H1 (cell line): ENCODE results near the gene EGLN3. TPM values are rescaled to one million over a fixed set of nuclear protein-coding genes. Genes with fewer than 3 reads are reported as not detected.

Experiments used
- CTCF ChIA-PET: fragments of 300-600 bp; sonication (Branson Sonifier 250); formaldehyde crosslinking; loops from one replicate; lab custom pipeline; 2021; ENCODE audit not compliant: partially characterized antibody; lab: Charles Lee
- POLR2A ChIA-PET: fragments of 300-600 bp; sonication (Branson Sonifier 250); formaldehyde crosslinking; loops from one replicate; lab custom pipeline; 2021; ENCODE audit warnings: inconsistent platforms; ENCODE audit not compliant: partially characterized antibody; lab: Charles Lee
- DNase-seq, 2 experiments: peaks; one replicate each; pipeline versions ENCODE4 v3.0.0 to v3.0.0-alpha.2; 2010 to 2022; ENCODE audit warnings: low spot score in 2 of 2, low read depth in 1 of 2, mixed read lengths in 1 of 2
- FAIRE-seq: peaks from 2 replicates; lab custom pipeline; 2011; peaks lifted over from hg19 to GRCh38; lab: Jason Lieb, UNC
- H2AFZ ChIP-seq: 2 replicates; pipeline ENCODE4 v1.8.1; 2012; ENCODE audit warnings: low read length, inconsistent platforms
- H2AK5ac ChIP-seq: 2 replicates; pipeline ENCODE4 v1.6.1; 2013; ENCODE audit warnings: low read depth, low read length
- H2BK120ac ChIP-seq: replicated peaks from 2 replicates; pipeline ENCODE3; 2013; ENCODE audit warnings: low read depth, low read length, inconsistent platforms
- H2BK12ac ChIP-seq: 2 replicates; pipeline ENCODE4 v1.6.1; 2013; ENCODE audit warnings: low read depth, low read length
- H2BK15ac ChIP-seq: 2 replicates; pipeline ENCODE4 v1.6.1; 2013; ENCODE audit warnings: low read length
- H2BK20ac ChIP-seq: 2 replicates; pipeline ENCODE4 v1.6.1; 2013; ENCODE audit warnings: low read length
- H2BK5ac ChIP-seq: 2 replicates; pipeline ENCODE4 v1.6.1; 2013; ENCODE audit warnings: low read depth, low read length
- H3K14ac ChIP-seq: 2 replicates; pipeline ENCODE4 v1.6.1; 2013; ENCODE audit warnings: inconsistent platforms; ENCODE audit not compliant: insufficient read length
- H3K18ac ChIP-seq: 2 replicates; pipeline ENCODE4 v1.6.1; 2013; ENCODE audit warnings: low read length; ENCODE audit errors: extremely low read depth
- H3K23ac ChIP-seq: 2 replicates; pipeline ENCODE4 v1.6.1; 2013; ENCODE audit warnings: inconsistent platforms; ENCODE audit not compliant: insufficient read length
- H3K23me2 ChIP-seq: 2 replicates; pipeline ENCODE4 v1.6.1; 2013; ENCODE audit warnings: low read depth, low read length
- H3K27ac ChIP-seq: 2 replicates; pipeline ENCODE4 v1.6.1; 2011; ENCODE audit warnings: low read depth, low read length, inconsistent platforms
- H3K27me3 ChIP-seq, 4 experiments: replicated peaks in 1 of 4; 1 replicate in 1 of 4; 2 replicates in 3 of 4; pipeline versions ENCODE4 v1.6.1 to v1.8.1; 2011 to 2013; ENCODE audit warnings: low read length in 3 of 4, mild to moderate bottlenecking in 3 of 4, inconsistent platforms in 2 of 4, mixed read lengths in 2 of 4, moderate library complexity in 1 of 4; ENCODE audit not compliant: control insufficient read depth in 3 of 4, insufficient read depth in 3 of 4; ENCODE audit errors: extremely low read depth in 1 of 4
- H3K36me3 ChIP-seq, 4 experiments: 2 replicates each; pipeline versions ENCODE4 v1.6.1 to v1.8.1; 2011 to 2013; ENCODE audit warnings: mild to moderate bottlenecking in 4 of 4, low read length in 3 of 4, moderate library complexity in 2 of 4, control low read depth in 1 of 4, inconsistent platforms in 1 of 4; ENCODE audit not compliant: insufficient read depth in 4 of 4, control insufficient read depth in 2 of 4
- H3K4ac ChIP-seq: replicated peaks from 2 replicates; pipeline ENCODE3; 2013; ENCODE audit warnings: low read length, low read depth, mixed read lengths, inconsistent platforms; ENCODE audit not compliant: insufficient read length
- H3K4me1 ChIP-seq, 4 experiments: replicated peaks in 1 of 4; 1 replicate in 1 of 4; 2 replicates in 3 of 4; pipeline versions ENCODE4 v1.6.1 to v1.8.1; 2011 to 2013; ENCODE audit warnings: low read length in 3 of 4, inconsistent platforms in 2 of 4, mixed read lengths in 1 of 4; ENCODE audit not compliant: insufficient read depth in 4 of 4, control insufficient read depth in 3 of 4
- H3K4me2 ChIP-seq, 2 experiments: 2 replicates each; pipeline versions ENCODE4 v1.6.1 to v1.8.1; 2011 to 2013; ENCODE audit warnings: low read depth in 2 of 2, low read length in 2 of 2, control low read depth in 1 of 2, inconsistent platforms in 1 of 2, mild to moderate bottlenecking in 1 of 2; ENCODE audit not compliant: insufficient read depth in 1 of 2
- H3K4me3 ChIP-seq, 4 experiments: fragments of 200-600, 300-600 bp in 1 of 4; sonication (generic), shearing (Covaris generic), sonication (Bioruptor Twin) in 1 of 4; 2 replicates each; pipeline versions ENCODE4 v1.5.1 to v1.8.1; 2011 to 2016; ENCODE audit warnings: low read length in 4 of 4, low read depth in 3 of 4, control low read depth in 2 of 4, inconsistent platforms in 2 of 4, mild to moderate bottlenecking in 2 of 4, mixed read lengths in 1 of 4, moderate library complexity in 1 of 4; ENCODE audit not compliant: insufficient read depth in 2 of 4; ENCODE audit errors: extremely low read depth in 1 of 4
- H3K56ac ChIP-seq: replicated peaks from 2 replicates; pipeline ENCODE3; 2013; ENCODE audit warnings: low read depth, mild to moderate bottlenecking, mixed read lengths, low read length, inconsistent platforms; ENCODE audit not compliant: insufficient read length
- H3K79me1 ChIP-seq: 2 replicates; pipeline ENCODE4 v1.6.1; 2013; ENCODE audit warnings: low read depth, low read length, control low read depth
- H3K79me2 ChIP-seq, 2 experiments: 2 replicates each; pipeline versions ENCODE4 v1.6.1 to v1.8.1; 2012 to 2013; ENCODE audit warnings: low read length in 2 of 2, mild to moderate bottlenecking in 2 of 2, inconsistent platforms in 1 of 2; ENCODE audit not compliant: insufficient read depth in 2 of 2, control insufficient read depth in 1 of 2
- H3K9ac ChIP-seq, 4 experiments: replicated peaks in 1 of 4; 1 replicate in 1 of 4; 2 replicates in 3 of 4; pipeline versions ENCODE4 v1.6.1 to v1.8.1; 2011 to 2013; ENCODE audit warnings: low read depth in 3 of 4, low read length in 3 of 4, control low read depth in 2 of 4, mild to moderate bottlenecking in 2 of 4, moderate library complexity in 2 of 4, inconsistent platforms in 1 of 4; ENCODE audit errors: extremely low read depth in 1 of 4
- H3K9me3 ChIP-seq, 2 experiments: 2 replicates each; pipeline versions ENCODE4 v1.6.1 to v1.8.1; 2012 to 2013; ENCODE audit warnings: mild to moderate bottlenecking in 2 of 2, moderate library complexity in 2 of 2, control low read depth in 1 of 2, inconsistent platforms in 1 of 2, low read depth in 1 of 2, low read length in 1 of 2, mixed read lengths in 1 of 2; ENCODE audit not compliant: insufficient read depth in 2 of 2
- H4K20me1 ChIP-seq, 2 experiments: replicated peaks in 1 of 2; 2 replicates each; pipeline versions ENCODE3 to v1.8.1; 2011 to 2013; ENCODE audit warnings: inconsistent platforms in 2 of 2, low read length in 2 of 2, mild to moderate bottlenecking in 1 of 2; ENCODE audit not compliant: insufficient read depth in 2 of 2, control insufficient read depth in 1 of 2
- H4K5ac ChIP-seq: 2 replicates; pipeline ENCODE4 v1.6.1; 2013; ENCODE audit warnings: low read length, low read depth, mixed read lengths, inconsistent platforms; ENCODE audit not compliant: insufficient read length
- H4K8ac ChIP-seq: 2 replicates; pipeline ENCODE4 v1.8.0; 2013; ENCODE audit warnings: mild to moderate bottlenecking, moderate library complexity, low read length, inconsistent platforms; ENCODE audit not compliant: insufficient read depth; ENCODE audit errors: extremely low read depth
- H4K91ac ChIP-seq: replicated peaks from 2 replicates; pipeline ENCODE3; 2013; ENCODE audit warnings: low read length, mixed read lengths, inconsistent platforms; ENCODE audit not compliant: insufficient read length
- ATF3 ChIP-seq: IDR thresholded peaks from 2 replicates; pipeline ENCODE4 v1.6.1; 2011; ENCODE audit warnings: low read depth, mild to moderate bottlenecking, low read length; ENCODE audit not compliant: insufficient read depth
- BACH1 ChIP-seq: IDR thresholded peaks from 2 replicates; pipeline ENCODE4 v1.6.1; 2012; ENCODE audit warnings: low read length, improper control_type of control experiment
- CHD1 ChIP-seq: IDR thresholded peaks from 2 replicates; pipeline ENCODE4 v1.6.1; 2012; ENCODE audit warnings: low read depth, low read length, improper control_type of control experiment
- FOSL1 ChIP-seq: IDR thresholded peaks from 2 replicates; pipeline ENCODE4 v1.6.1; 2011; ENCODE audit warnings: mild to moderate bottlenecking, low read depth, low read length, moderate library complexity; ENCODE audit not compliant: insufficient read depth
- GTF2F1 ChIP-seq: IDR thresholded peaks from 2 replicates; pipeline ENCODE4 v1.6.1; 2012; ENCODE audit warnings: low read depth, low read length, improper control_type of control experiment, borderline replicate concordance
- RAD21 ChIP-seq, 2 experiments: IDR thresholded peaks in 1 of 2; conservative IDR thresholded peaks in 1 of 2; 2 replicates each; pipeline ENCODE4 v1.6.1; 2011; ENCODE audit warnings: low read depth in 2 of 2, low read length in 2 of 2, improper control_type of control experiment in 1 of 2, inconsistent platforms in 1 of 2, mild to moderate bottlenecking in 1 of 2, moderate library complexity in 1 of 2
- SAP30 ChIP-seq: fragments of 300-600 bp; sonication (generic); IDR thresholded peaks from 2 replicates; pipeline ENCODE4 v1.7.1; 2012; ENCODE audit warnings: low read length, moderate library complexity, mild to moderate bottlenecking, inconsistent platforms; ENCODE audit not compliant: insufficient read depth, insufficient replicate concordance
- SP2 ChIP-seq: IDR thresholded peaks from 2 replicates; pipeline ENCODE4 v1.6.1; 2012; ENCODE audit warnings: mild to moderate bottlenecking, low read length, inconsistent platforms
- SRF ChIP-seq: IDR thresholded peaks from 2 replicates; pipeline ENCODE4 v1.6.1; 2011; ENCODE audit warnings: mild to moderate bottlenecking, low read depth, low read length, moderate library complexity
- YY1 ChIP-seq: IDR thresholded peaks from 2 replicates; pipeline ENCODE4 v1.6.1; 2011; ENCODE audit warnings: low read depth, mild to moderate bottlenecking, low read length
- WGBS, 2 experiments: shearing (Covaris generic) in 1 of 2; methylation state at CpG; one replicate each; pipeline versions ENCODE4 v1.1.6 to v1.1.7; 2013 to 2015; ENCODE audit warnings: low lambda C conversion rate in 2 of 2, mixed read lengths in 2 of 2, inconsistent platforms in 1 of 2, low coverage in 1 of 2, missing lambda C conversion rate in 1 of 2; ENCODE audit not compliant: insufficient replicate concordance in 2 of 2, insufficient coverage in 1 of 2, insufficient read length in 1 of 2; ENCODE audit errors: extremely low coverage in 1 of 2, missing lambda C conversion rate in 1 of 2; 5-methylcytosine and 5-hydroxymethylcytosine counted together
- polyA plus RNA-seq, 7 experiments: library from polyadenylated mRNA; depleted of rRNA in 3 of 7; stranded (reverse) in 5 of 7; unstranded in 2 of 7; fragments of >200 nt in 5 of 7; fragments of 200-250 nt in 2 of 7; gene quantifications; 1 replicate in 5 of 7; 2 replicates in 1 of 7; 4 replicates in 1 of 7; pipeline versions ENCODE4 v1.2.1 to v1.2.3, GENCODE V29; 2011 to 2013; ENCODE audit warnings: missing spikeins in 2 of 7, mixed read lengths in 2 of 7
- total RNA-seq: library from RNA; stranded (reverse); fragmentation: NEBNext Ultra II Directional; extraction: Animal tissue kit (Norgen Biotek cat#: 25700); gene quantifications from 2 replicates; pipeline ENCODE4 v1.2.1, GENCODE V29; 2021
- TF ChIP-seq, protein P1 (sequence below): IDR thresholded peaks from 2 replicates; pipeline ENCODE4 v1.6.1; 2012; ENCODE audit warnings: low read length, inconsistent platforms

EGLN3 gene
- total and polyA plus RNA-seq, 2 of the 8 experiments (the other 6 are each of a cell fraction or from before 2014, with no cell fraction given) = 10.6 to 27.3 TPM

DNA sequence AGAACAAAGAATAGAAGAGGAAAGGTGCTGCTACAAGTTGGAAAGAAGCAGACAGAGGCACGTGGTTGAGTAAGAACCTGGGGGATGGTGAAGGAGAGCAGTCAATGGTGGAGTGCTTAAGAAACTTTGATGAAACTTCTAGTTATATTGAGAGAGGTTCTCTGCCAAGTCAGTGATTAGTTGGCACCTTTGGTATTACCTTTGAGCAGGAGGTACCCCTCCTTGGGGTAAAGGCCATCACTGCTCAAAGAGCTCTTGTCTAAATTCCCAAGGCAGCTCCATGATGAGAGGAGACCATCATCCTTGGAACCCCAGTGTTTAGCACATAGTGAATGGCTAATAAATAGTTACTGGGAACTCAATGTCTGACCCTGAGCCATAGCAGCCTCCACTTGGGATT, 1.7 kb upstream of the EGLN3 start:
- no peak for DNase-seq
- POLR2A ChIA-PET = interaction anchor here (1.0 to 4.8 kb wide), 3 partner anchors 15 to 107 kb away, joined by 3 to 54 read pairs (median 4); no protein-coding TSS in a partner anchor
- no peaks in the 10 kb centered on the region for H3K9me3 ChIP-seq
- TF ChIP-seq SP2 (no peak), CHD1 (no peak), RAD21 (IDR thresholded peaks at IDR 0.05 in 1 of 2, conservative IDR thresholded peaks at IDR 0.05 in 1 of 2; ENCODE audit: low read depth in 2 of 2, low read length in 2 of 2) (no peak), BACH1 (no peak), ATF3 (no peak), FOSL1 (no peak), GTF2F1 (no peak), SRF (no peak), SAP30 (no peak), YY1 (no peak)
- TF ChIP-seq, protein P1, sequence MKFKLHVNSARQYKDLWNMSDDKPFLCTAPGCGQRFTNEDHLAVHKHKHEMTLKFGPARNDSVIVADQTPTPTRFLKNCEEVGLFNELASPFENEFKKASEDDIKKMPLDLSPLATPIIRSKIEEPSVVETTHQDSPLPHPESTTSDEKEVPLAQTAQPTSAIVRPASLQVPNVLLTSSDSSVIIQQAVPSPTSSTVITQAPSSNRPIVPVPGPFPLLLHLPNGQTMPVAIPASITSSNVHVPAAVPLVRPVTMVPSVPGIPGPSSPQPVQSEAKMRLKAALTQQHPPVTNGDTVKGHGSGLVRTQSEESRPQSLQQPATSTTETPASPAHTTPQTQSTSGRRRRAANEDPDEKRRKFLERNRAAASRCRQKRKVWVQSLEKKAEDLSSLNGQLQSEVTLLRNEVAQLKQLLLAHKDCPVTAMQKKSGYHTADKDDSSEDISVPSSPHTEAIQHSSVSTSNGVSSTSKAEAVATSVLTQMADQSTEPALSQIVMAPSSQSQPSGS = no peak

More for the DNA sequence above, 1.7 kb upstream of the EGLN3 start:
- Histone ChIP-seq H3K4me2 (no peak overlapping the region), H3K23ac (no peak overlapping the region), H2BK20ac (no peak overlapping the region), H3K9ac (no peak overlapping the region), H3K4me3 (no peak overlapping the region), H3K79me2 (peaks cover 9 to 27% of the 10 kb centered on the region in 2 experiments; a peak in 3 of 4 replicates), H4K8ac (no peak overlapping the region), H3K79me1 (no peaks in the 10 kb centered on the region), H3K23me2 (peaks cover 21% of the 10 kb centered on the region), H2AK5ac (no peak overlapping the region), H4K20me1 (peaks cover 3 to 7% of the 10 kb centered on the region in 2 experiments), H2AFZ (0 out of 2 replicates have a peak overlapping the region, but pooled peaks have one; percentile 56), H3K27ac (no peak overlapping the region), H3K56ac (no peak overlapping the region), H2BK5ac (no peak overlapping the region), H3K4ac (no peak overlapping the region), H3K18ac (peak overlapping the region; percentile 7; the same call in 1 of the 2 replicates), H2BK12ac (peak overlapping the region; percentile 41; the same call in 1 of the 2 replicates), H3K27me3 (peaks cover 0 to 11% (median 6%) of the 10 kb centered on the region in 4 experiments; a peak in 4 of 7 replicates), H3K14ac (no peak overlapping the region), H3K4me1 (peaks cover 2 to 14% (median 8%) of the 10 kb centered on the region in 4 experiments; a peak in 6 of 7 replicates), H3K36me3 (no peaks in the 10 kb centered on the region), H4K5ac (no peak overlapping the region), H2BK120ac (no peak overlapping the region), H4K91ac (peak overlapping the region; percentile 1), H2BK15ac (no peak overlapping the region)
- 93% methylated on average over 1 of the region's 1 CpG; no CpG with 5 or more reads in 1 of the 2 experiments for WGBS, 2 experiments
- no peak for FAIRE-seq
- CTCF ChIA-PET = interaction anchor here (0.6 to 2.3 kb wide), 5 partner anchors 16 to 379 kb away, joined by 3 to 5 read pairs (median 3); no protein-coding TSS in a partner anchor
